ENCODE measurements around the gene CIDEB. TPM values are rescaled to one million over a fixed set of nuclear protein-coding genes. Genes with fewer than 3 reads are reported as not detected.

Gene CIDEB
- total and polyA plus RNA-seq, 2 of the 13 experiments (the other 11 are each of a cell fraction or from before 2014, with no cell fraction given) = 35.8 to 110 TPM

DNA sequence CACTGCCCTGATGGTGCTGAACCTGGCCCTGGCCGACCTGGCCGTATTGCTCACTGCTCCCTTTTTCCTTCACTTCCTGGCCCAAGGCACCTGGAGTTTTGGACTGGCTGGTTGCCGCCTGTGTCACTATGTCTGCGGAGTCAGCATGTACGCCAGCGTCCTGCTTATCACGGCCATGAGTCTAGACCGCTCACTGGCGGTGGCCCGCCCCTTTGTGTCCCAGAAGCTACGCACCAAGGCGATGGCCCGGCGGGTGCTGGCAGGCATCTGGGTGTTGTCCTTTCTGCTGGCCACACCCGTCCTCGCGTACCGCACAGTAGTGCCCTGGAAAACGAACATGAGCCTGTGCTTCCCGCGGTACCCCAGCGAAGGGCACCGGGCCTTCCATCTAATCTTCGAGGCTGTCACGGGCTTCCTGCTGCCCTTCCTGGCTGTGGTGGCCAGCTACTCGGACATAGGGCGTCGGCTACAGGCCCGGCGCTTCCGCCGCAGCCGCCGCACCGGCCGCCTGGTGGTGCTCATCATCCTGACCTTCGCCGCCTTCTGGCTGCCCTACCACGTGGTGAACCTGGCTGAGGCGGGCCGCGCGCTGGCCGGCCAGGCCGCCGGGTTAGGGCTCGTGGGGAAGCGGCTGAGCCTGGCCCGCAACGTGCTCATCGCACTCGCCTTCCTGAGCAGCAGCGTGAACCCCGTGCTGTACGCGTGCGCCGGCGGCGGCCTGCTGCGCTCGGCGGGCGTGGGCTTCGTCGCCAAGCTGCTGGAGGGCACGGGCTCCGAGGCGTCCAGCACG is 8.2 kb upstream of the CIDEB start (continued):
- no peak for TF ChIP-seq ZNF850 (CRISPR knock-in tag; conservative IDR thresholded peaks at IDR 0.05)
- TF ChIP-seq, protein P1, sequence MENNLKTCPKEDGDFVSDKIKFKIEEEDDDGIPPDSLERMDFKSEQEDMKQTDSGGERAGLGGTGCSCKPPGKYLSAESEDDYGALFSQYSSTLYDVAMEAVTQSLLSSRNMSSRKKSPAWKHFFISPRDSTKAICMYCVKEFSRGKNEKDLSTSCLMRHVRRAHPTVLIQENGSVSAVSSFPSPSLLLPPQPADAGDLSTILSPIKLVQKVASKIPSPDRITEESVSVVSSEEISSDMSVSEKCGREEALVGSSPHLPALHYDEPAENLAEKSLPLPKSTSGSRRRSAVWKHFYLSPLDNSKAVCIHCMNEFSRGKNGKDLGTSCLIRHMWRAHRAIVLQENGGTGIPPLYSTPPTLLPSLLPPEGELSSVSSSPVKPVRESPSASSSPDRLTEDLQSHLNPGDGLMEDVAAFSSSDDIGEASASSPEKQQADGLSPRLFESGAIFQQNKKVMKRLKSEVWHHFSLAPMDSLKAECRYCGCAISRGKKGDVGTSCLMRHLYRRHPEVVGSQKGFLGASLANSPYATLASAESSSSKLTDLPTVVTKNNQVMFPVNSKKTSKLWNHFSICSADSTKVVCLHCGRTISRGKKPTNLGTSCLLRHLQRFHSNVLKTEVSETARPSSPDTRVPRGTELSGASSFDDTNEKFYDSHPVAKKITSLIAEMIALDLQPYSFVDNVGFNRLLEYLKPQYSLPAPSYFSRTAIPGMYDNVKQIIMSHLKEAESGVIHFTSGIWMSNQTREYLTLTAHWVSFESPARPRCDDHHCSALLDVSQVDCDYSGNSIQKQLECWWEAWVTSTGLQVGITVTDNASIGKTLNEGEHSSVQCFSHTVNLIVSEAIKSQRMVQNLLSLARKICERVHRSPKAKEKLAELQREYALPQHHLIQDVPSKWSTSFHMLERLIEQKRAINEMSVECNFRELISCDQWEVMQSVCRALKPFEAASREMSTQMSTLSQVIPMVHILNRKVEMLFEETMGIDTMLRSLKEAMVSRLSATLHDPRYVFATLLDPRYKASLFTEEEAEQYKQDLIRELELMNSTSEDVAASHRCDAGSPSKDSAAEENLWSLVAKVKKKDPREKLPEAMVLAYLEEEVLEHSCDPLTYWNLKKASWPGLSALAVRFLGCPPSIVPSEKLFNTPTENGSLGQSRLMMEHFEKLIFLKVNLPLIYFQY (CRISPR knock-in tag; IDR thresholded peaks at IDR 0.05; ENCODE audit: borderline replicate concordance) = 0 out of 2 replicates have a peak, but pooled peaks have one; percentile 49
- TF ChIP-seq ZNF335 (CRISPR knock-in tag; IDR thresholded peaks at IDR 0.05) = peak; percentile 90
- TF ChIP-seq, protein P2, sequence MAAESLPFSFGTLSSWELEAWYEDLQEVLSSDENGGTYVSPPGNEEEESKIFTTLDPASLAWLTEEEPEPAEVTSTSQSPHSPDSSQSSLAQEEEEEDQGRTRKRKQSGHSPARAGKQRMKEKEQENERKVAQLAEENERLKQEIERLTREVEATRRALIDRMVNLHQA (CRISPR knock-in tag; IDR thresholded peaks at IDR 0.05) = no peak
- TF ChIP-seq, protein P3, sequence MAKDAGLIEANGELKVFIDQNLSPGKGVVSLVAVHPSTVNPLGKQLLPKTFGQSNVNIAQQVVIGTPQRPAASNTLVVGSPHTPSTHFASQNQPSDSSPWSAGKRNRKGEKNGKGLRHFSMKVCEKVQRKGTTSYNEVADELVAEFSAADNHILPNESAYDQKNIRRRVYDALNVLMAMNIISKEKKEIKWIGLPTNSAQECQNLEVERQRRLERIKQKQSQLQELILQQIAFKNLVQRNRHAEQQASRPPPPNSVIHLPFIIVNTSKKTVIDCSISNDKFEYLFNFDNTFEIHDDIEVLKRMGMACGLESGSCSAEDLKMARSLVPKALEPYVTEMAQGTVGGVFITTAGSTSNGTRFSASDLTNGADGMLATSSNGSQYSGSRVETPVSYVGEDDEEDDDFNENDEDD (CRISPR knock-in tag; IDR thresholded peaks at IDR 0.05; ENCODE audit: borderline replicate concordance) = peak; percentile 99
- no peak for TF ChIP-seq GFI1 (CRISPR knock-in tag; IDR thresholded peaks at IDR 0.05; ENCODE audit: borderline replicate concordance)
- no peak; the same call in 1 of the 2 replicates for TF ChIP-seq SP140L (CRISPR knock-in tag; IDR thresholded peaks at IDR 0.05; ENCODE audit: borderline replicate concordance)
- peak; percentile 91 for TF ChIP-seq ZNF205 (CRISPR knock-in tag; IDR thresholded peaks at IDR 0.05)
- TF ChIP-seq, protein P4, sequence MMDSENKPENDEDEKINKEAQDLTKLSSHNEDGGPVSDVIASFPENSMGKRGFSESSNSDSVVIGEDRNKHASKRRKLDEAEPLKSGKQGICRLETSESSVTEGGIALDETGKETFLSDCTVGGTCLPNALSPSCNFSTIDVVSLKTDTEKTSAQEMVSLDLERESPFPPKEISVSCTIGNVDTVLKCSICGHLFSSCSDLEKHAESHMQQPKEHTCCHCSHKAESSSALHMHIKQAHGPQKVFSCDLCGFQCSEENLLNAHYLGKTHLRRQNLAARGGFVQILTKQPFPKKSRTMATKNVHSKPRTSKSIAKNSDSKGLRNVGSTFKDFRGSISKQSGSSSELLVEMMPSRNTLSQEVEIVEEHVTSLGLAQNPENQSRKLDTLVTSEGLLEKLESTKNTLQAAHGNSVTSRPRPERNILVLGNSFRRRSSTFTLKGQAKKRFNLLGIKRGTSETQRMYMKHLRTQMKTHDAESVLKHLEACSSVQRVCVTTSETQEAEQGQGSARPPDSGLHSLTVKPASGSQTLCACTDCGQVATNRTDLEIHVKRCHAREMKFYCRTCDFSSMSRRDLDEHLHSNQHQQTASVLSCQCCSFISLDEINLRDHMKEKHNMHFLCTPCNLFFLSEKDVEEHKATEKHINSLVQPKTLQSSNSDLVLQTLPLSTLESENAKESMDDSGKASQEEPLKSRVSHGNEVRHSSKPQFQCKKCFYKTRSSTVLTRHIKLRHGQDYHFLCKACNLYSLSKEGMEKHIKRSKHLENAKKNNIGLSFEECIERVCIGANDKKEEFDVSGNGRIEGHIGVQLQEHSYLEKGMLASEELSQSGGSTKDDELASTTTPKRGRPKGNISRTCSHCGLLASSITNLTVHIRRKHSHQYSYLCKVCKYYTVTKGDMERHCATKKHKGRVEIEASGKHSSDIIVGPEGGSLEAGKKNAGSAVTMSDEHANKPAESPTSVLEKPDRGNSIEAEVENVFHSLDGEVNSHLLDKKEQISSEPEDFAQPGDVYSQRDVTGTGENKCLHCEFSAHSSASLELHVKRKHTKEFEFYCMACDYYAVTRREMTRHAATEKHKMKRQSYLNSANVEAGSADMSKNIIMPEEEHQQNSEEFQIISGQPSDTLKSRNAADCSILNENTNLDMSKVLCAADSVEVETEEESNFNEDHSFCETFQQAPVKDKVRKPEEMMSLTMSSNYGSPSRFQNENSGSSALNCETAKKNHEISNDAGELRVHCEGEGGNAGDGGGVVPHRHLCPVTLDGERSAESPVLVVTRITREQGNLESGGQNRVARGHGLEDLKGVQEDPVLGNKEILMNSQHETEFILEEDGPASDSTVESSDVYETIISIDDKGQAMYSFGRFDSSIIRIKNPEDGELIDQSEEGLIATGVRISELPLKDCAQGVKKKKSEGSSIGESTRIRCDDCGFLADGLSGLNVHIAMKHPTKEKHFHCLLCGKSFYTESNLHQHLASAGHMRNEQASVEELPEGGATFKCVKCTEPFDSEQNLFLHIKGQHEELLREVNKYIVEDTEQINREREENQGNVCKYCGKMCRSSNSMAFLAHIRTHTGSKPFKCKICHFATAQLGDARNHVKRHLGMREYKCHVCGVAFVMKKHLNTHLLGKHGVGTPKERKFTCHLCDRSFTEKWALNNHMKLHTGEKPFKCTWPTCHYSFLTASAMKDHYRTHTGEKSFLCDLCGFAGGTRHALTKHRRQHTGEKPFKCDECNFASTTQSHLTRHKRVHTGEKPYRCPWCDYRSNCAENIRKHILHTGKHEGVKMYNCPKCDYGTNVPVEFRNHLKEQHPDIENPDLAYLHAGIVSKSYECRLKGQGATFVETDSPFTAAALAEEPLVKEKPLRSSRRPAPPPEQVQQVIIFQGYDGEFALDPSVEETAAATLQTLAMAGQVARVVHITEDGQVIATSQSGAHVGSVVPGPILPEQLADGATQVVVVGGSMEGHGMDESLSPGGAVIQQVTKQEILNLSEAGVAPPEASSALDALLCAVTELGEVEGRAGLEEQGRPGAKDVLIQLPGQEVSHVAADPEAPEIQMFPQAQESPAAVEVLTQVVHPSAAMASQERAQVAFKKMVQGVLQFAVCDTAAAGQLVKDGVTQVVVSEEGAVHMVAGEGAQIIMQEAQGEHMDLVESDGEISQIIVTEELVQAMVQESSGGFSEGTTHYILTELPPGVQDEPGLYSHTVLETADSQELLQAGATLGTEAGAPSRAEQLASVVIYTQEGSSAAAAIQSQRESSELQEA (CRISPR knock-in tag; IDR thresholded peaks at IDR 0.05; ENCODE audit: not compliant biosample characterization) = peak; percentile 100
- TF ChIP-seq, protein P5, sequence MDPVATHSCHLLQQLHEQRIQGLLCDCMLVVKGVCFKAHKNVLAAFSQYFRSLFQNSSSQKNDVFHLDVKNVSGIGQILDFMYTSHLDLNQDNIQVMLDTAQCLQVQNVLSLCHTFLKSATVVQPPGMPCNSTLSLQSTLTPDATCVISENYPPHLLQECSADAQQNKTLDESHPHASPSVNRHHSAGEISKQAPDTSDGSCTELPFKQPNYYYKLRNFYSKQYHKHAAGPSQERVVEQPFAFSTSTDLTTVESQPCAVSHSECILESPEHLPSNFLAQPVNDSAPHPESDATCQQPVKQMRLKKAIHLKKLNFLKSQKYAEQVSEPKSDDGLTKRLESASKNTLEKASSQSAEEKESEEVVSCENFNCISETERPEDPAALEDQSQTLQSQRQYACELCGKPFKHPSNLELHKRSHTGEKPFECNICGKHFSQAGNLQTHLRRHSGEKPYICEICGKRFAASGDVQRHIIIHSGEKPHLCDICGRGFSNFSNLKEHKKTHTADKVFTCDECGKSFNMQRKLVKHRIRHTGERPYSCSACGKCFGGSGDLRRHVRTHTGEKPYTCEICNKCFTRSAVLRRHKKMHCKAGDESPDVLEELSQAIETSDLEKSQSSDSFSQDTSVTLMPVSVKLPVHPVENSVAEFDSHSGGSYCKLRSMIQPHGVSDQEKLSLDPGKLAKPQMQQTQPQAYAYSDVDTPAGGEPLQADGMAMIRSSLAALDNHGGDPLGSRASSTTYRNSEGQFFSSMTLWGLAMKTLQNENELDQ (CRISPR knock-in tag; IDR thresholded peaks at IDR 0.05; ENCODE audit: borderline replicate concordance) = peak; percentile 41; the same call in 1 of the 2 replicates
- no peak for TF ChIP-seq NR3C1 (CRISPR knock-in tag; IDR thresholded peaks at IDR 0.05)

Data from HepG2 (cell line).